ENCODE results near the gene FPR1.

The FPR1 gene

DNA sequence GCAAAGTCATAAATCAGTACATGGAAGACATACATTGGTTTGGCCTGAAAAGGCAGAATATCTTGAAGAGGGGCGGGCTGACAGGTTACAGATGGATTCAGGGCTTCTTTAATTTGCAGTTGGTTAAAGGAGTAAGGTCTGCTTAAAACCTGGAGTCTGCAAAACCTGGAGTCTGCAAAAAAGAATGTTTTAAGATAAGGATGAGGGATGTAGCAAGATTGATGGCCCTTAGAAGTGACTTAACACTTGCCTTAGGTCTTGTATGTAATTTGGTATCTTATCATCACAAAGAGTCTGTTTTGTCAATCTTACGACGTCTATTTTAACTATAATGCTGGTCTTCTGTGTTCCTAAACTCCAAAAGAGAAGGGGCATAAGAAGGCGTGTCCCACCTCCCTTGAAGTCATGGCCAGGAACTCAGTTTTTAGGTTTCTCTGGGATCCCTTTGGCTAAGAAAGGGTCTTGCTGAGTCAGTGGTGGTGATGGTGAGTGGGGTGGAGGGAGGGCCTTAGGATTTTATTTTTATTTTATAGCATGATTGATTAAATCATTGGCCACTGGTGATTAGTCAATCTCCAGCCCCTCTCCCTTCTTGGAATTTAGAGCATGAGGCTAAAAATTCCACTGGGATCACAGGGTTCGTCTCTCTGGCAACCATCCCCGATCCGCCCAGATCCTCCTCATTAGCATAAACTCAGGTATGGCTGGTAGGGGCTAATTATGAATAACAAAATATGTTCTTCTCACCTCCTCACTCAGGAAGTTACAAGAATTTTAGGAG lies 17.7 kb downstream of the FPR1 start:
- DNase-seq = no peak

DNA sequence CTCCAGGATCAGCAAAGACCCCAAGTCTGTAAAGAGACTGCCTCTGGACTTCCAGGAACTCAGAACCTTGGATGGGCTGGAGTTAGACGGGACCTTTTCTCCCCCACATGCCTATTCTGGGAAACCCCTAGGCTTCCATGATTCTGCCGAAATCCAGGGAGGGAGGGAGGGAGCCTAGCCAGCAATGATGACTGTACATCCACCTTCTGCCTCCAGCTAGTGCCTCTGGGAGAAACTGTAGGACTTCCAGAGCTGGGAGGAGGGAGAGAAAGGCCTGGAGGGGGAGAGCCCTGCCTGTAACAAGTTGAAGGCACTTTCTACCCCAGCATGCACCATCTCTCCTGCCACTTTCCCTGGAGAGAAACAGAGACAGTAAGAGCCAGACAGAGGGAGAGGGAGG lies 21.9 kb downstream of the FPR1 start:
- no peak for DNase-seq

DNA sequence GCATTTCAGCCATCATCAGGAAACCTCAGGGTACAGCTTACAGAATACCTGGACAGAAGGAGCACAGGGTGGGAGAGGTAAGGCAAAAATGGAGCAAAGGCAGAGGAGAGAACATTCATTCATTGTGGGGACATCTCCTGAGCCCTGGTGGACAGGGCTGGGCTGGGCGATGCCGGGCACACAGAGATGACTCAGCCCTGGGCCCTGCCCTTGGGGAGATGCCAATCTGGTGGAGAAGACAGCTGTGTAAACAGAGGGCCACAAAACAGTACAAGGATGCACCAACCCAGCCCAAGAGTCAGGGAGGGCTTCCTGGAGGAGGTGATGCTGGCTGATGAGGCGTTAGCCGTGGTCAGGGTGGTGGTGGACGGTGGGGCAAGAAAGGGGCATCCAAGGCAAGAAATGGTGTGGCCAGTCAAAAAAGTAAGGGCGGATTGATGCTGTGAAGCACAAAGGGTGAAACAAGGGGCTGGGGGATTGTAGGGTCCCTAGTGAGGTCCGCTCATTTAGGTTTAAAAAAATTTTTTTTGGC lies 24.3 kb downstream of the FPR1 start:
- DNase-seq = no peak

DNA sequence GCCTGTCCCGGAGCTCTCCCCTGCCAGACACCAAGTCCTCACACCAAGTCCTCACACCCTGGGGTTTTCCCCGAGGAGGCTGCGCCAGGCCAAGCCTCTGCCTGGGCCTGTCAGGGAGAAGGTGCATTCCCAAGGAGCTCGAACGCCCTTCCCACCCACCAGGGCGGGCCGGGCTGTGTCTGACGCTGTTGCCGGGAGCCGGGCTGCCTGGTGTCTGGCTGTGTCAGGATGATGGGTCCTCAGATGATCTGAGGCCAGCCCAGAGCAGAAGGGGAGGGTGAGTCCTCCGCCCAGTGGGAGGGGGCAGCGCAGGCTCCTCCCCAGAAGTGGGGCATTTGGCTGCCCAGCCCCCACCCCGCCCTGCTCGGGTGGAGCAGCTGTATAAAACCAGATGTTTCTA lies 25.6 kb downstream of the FPR1 start:
- no peak for DNase-seq

DNA sequence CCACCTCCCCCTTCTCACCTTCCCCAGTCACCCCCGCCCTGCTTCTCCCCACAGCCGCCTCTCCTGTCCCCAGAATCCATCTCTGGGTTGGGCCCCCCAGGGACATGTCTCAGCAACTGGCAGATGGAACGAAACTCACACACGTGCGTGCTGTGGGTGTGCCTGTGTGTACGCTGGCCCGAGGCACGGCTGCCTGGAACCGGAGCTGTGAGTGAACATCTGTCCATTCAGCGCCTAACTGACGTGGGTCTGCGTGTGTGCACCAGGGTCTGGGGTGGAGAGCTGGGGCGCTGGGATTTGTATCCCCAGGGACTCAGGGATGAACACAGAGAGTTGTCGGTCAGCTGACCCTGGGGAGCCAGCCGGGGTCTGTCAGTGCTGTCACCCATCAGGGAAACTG lies 27.1 kb downstream of the FPR1 start:
- DNase-seq = no peak

DNA sequence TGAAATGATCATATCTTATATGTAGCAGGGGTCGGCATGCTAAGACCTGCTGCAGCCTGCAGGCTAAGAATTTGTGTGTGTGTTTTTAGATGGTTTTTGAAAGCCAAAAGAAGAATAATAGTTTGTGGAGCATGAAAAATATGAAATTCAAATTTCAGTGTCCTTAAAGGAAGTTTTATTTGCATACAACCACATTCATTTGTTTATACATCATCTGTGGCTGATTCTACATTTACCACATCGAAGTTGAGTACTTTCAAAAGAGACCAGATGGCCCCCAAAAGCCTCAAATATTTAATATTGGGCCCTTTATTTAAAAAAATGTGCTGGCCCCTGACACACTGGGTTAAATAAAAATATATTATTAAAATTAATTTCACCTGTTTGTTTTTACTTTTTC lies 29.2 kb downstream of the FPR1 start:
- no peak for DNase-seq

DNA sequence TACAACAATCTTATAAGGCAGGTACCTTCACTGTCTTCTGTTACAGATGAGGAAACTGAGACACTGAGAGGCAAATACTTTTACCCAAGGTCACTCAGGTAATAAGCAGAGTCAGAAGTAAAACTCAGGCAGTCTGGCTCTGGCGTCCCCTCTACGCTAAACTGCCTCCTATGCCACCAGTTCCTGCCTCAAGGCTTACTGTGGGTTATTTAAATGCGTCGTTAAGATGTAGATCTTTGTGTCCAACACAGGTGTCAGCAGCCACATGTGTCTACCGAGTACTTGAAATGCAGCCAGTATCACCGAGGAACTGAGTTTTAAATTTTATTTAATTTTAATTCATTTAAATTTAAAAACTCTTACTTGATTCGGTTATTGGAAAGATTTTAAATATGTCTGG lies 29.8 kb downstream of the FPR1 start:
- no peak for DNase-seq

DNA sequence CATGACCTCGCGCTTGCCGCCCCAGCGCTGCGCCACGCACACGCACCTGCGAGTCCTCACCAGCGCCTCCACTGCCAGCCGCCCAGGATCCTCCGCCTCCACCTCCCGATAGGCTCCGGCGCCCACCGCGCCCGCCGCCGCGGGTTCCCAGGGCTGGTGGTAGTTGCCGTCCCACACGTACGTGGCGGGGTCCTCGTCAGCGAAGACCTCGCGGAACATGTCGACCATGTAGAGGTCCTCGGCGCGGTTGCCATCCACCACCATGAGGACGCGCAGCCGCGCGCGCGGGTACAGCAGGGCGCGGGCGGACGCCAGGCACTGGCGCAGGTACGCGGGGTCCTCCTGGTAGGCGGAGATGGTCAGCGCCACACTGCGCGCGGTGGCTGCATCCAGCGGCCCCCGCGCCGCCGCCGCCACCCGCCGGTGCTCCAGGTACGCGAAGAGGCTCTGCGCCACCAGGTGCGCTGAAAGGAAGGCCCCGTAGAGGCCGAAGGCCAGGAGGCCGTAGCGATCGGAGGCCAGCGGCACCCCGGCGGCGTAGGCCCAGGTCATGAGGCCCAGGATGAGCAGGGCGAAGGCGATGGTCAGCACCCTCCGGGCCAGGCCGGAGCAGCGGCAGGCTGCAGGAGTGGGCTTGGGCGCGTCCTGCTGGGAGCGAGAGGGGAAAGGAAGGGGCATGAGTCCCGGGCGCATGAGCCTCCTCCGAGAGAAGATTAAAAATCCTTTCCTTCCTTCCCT lies 32.3 kb downstream of the FPR1 start:
- no peak for DNase-seq

DNA sequence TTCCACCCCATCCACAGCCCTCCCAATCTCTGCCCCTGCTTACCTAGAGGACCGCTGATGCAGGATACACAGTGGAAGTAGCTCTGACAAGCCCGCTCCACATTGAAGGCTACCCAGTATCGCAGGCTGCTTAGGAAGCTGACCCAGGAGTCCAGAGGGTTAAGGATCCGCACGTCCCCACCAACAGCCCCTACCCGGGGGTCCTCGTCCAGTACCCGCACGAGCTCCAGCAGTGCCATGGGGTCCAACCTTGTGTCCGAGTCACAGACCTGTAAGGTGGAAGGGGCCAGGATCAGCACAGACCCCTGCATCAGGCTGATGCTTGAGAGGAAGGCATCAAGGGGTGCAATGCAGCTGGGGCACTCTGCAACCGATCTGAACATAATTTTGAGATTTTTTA lies 34.8 kb downstream of the FPR1 start:
- DNase-seq = no peak

DNA sequence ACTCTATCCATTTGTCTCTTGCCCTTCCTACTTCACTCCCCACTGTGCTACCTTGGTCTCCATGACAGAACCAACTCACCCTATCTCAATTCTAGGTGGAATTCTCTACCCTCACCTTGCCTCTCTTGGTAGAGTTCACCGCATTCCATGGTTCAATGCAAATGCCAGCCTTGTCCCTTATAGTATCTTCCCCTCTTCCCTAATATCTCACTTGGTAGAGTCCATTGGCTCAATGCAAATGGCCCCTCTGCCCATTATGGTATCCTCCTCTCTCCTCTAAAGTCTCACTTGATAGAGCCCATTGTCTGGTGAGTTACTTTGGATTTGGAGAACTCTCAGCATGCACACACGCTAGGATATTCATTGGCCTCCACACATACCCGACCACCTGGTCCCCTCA lies 35.8 kb downstream of the FPR1 start:
- DNase-seq = no peak

DNA sequence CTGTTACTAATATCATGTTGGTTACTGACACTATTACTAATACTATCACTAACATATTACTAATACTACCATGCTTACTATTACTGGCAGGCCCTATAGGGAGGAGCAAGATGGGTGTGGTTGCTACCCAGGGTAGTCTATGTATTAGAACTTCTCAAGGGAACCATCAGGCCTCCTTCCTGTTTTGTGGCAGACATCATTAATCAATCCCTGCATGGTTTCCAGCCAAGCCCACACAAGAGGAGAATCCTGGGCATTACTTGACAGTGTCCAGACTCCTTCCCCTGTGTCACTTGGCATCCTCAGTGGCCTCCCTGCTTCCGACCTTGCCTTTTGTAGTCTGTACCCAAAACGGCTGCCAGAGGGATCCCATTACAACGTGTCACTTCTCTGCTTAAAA lies 36.8 kb downstream of the FPR1 start:
- no peak for DNase-seq

DNA sequence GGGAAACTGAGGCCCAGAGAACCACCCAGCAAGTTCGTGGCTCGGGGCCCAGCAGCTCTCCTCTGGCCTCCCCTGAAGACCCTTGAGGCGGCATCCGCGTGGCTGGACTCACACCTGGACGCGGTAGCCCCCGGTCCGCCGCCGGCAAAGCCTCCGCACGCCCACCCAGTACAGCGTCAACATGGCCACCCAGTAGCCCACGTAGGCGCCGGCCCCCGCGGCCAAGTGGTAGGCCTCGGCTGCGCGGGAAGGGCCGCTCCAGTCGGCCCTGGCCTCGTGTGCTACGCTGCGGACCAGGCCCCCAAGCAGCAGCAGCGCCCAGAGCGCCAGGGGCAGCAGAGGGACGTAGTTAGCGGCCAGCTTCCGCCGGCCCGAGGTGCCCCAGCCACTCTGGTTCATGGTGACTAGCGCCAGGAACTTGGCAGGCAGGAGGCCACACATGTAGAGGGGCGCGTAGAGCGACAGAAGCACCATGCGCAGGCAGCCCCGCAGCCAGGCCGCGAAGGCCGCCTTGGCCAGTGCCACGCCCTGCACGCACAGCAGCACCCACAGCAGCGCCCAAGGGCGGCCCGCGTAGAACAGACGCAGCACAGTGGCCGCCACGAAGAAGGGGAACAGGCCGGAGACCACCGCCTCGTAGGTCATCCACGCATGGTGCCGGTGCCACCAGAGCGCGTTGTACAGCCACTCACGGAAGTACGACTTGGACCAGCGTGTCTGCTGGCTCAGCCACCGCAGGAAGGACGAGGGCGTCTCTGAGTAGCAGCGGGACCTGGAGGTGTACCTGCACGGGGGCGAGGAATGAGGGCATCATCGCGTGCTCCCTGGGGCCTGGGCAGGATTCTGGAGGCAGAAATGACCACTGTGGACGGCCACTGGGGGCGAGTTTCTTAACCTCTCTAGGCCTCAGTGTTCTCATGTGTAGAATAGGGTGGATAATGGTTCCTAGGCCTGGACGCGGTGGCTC lies 38.1 kb downstream of the FPR1 start:
- DNase-seq = no peak

DNA sequence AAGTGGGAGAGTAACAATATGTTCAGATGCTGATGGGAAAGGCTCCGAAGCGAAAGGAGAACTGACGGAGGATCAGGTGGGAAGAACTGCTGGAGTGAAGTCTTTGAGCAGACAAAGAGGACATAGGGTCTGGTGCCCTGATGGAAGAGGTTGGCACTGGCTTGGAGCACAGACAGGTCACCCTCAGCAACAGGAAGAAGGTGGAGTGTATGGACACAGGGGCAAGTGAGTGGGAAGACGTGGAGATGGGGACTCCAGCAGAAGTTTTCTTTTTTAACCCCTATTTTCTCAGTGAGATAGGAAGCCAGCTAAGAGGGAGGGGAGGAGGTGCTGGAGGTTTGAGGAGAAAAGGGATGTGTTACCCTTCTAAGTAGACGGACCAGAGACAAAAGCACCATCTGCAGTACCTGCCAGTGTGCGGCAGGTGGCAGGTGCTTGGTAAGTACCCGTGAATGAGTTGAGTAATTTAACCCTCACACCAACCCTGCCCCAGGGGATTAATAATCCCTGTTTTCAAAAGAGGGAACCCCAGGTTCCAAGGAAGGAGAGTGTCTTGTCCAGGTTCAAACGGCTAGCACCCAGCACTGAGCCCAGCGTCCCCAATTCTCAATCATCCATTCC lies 39.1 kb downstream of the FPR1 start:
- no peak for DNase-seq

DNA sequence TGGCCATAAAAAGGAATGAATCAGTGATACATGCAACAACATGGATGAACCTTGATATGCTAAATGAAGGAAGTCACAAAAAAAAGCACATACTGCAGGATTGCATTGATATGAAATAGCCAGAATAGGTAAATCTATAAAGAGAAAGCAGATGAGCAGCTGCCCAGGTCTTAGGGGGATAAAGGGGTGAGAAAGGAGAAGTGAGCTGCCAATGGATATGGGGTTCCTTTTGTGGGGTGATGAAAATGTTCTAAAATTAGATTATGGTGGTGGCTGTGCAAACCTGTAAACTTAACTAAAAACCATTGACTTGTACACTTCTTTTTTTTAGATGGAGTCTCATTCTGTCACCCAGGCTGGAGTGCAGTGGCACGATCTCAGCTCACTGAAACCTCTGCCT lies 40.0 kb downstream of the FPR1 start:
- no peak for DNase-seq

DNA sequence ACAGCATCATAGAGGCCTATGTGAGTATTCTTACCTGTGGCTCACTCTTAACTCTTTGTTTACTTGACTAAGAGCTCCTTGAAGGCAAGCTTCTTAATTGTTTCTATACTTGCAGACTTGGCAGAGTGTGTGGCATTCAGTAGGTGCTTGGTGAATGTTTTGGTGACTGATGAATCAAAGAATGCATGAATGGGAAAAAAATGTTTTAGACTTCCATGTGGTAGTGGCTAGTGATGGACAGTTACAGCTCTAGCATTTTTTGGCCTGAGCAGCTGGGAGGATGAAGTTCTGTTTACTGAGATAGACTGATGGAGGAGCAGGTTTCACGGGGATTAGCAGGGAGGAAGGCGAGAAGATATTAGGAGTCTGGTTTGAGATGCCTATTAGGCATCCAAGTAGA lies 41.5 kb downstream of the FPR1 start:
- no peak for DNase-seq

DNA sequence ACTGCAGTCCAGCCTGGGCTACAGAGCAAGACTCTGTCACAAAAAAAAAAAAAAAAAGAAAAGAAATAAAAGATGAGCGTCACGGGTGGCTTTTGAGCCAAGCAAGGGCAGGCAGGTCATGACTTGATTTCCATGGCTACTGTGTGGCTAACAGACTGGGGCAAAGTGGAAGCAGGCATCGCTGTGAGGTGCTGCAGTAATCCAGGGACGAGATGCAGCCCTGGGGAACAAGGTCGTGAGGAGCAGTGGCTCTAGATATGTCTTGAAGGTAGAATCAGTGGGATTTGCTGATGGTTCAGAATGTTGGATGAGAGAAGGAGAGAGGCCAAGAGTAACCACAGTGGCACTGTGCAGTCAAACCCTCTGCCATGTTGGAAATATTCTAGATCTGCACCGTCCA lies 42.1 kb downstream of the FPR1 start:
- no peak for DNase-seq

DNA sequence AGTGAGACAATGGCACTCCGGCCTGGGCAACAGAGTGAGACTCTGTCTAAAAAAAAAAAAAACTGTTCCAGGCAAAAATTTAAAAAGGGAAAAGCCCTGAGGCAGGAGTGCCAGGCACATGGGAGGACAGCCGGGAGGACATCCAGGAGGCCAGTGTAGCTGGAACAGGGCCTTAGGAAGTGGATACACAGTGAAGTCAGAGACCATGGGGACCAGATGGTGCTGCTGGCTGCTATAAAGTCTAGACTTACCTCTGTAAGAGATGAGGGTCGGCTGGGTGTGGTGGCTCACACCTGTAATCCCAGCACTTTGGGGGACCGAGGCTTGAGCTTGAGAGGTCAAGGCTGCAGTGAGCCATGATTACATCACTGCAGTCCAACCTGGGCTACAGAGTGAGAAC lies 42.9 kb downstream of the FPR1 start:
- DNase-seq = no peak

DNA sequence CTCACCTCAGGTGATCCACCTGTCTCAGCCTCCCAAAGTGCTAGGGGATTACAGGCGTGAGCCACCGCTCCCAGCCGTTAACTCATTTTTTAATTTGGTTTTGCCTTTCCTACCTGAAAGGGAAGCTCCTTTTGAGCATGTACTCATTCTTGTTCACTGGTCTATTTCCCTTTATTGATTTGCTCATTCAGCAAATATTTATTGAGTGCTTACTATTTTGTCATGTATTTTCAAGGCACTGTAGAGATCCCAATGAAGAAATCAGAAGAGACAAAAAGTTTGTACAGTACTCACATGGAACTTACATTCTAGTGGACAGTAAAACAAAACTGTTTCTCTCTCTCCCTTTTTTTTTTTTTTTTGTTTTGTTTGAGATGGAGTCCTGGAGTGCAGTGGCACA lies 44.8 kb downstream of the FPR1 start:
- DNase-seq = no peak

DNA sequence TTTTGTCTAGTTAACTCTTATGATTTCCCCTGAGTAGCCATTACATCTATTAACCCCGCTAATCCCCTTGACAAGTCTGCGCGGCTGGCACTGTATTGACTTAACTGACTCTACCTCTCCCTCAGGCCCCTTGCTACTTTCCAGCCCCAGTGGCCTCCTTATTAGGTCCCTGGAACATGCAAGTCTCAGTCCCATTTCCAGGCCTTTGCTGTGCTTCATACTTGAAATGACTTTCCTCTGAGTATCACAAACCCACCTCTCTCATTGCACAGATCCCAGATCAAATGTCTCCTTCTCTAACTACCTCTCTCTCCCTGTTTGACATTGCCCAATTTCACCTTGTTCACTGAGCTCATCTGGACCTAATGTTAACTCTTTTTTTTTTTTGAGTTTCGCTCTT lies 45.4 kb downstream of the FPR1 start:
- DNase-seq = no peak

DNA sequence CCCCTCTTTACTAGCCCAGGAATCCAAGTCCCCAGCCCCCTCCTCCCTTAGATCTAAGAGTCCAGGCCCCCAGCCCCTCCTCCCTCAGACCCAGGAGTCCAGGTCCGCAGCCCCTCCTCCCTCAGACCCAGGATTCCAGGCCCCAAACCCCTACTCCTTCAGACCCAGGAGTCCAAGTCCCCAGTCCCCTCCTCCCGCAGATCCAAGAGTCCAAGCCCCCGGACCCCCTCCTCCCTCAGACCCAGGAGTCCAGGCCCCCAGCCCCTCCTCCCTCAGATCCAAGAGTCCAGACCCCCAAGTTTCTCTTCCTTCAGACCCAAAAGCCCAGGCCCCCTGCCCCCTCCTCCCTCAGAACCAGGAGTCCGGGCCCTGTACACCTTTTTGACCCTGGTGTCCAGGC lies 47.1 kb downstream of the FPR1 start:
- DNase-seq = no peak

DNA sequence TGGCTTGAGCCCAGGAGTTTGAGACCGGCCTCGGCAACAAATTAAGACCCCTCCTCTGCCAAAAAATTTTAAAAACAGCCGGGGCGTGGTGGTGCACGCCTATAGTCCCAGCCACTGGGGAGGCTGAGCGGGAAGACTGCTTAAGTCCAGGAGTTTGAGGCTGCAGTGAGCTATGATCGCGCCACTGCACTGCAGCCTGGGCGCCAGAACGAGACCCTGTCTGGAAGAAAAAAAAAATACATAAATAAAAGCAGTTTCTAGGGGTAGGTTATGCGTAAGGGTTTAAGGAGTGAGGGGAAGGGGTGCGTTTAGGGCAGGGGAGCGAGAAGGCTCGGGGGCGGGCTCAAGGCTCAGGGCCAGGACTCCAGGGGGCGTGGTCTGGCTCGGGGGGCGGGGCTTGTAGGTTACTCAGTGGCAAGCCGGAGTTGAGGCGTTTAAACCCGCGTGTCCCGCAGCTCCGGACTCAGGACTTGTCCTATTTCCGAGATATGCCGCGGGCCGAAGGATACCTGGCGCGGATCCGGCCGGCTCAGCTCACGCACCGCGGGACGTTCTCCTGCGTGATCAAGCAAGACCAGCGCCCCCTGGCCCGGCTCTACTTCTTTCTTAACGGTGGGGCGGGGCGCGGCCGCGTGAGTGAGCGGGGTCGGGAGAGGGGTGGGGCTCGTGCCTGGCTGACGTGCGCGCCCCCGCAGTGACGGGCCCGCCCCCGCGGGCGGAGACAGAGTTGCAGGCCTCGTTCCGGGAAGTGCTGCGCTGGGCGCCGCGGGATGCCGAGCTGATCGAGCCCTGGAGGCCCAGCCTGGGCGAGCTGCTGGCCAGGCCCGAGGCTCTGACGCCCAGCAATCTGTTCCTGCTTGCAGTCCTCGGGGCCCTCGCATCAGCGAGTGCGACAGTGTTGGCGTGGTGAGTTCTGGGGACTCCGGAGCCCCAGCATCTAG lies 47.8 kb downstream of the FPR1 start:
- DNase-seq = peak; percentile 84
